HEK293 (cell line): ENCODE measurements around the gene STIP1.
A peak's percentile ranks its signal among the peaks of the same experiment; 100 is the strongest.

Experiments
- CTCF ChIA-PET: fragments of 350-600 bp; formaldehyde crosslinking; extraction: SDS; loops from one replicate; lab custom pipeline; 2021; ENCODE audit warnings: antibody characterized with exemption; lab: Yijun Ruan, JAX
- POLR2A ChIA-PET: fragments of 300-600 bp; formaldehyde crosslinking; extraction: SDS; loops from one replicate; lab custom pipeline; 2020; ENCODE audit warnings: antibody characterized with exemption, inconsistent platforms; lab: Yijun Ruan, JAX
- H3K27ac ChIP-seq: fragments of 200-500 bp; sonication (Bioruptor generic); 2 replicates; pipeline ENCODE4 v1.5.1; 2014; ENCODE audit warnings: low read depth, low read length, control low read depth, inconsistent platforms; ENCODE audit errors: extremely low read depth
- H3K36me3 ChIP-seq, 2 experiments: fragments of 200-500 bp in 1 of 2; sonication (Bioruptor generic) in 1 of 2; 1 replicate in 1 of 2; 2 replicates in 1 of 2; pipeline ENCODE4 v1.5.1; 2014 to 2017; ENCODE audit warnings: inconsistent platforms in 2 of 2, low read length in 2 of 2; ENCODE audit not compliant: control insufficient read depth in 2 of 2, insufficient read depth in 1 of 2
- H3K4me1 ChIP-seq: fragments of 200-500 bp; sonication (Bioruptor generic); 2 replicates; pipeline ENCODE4 v1.5.1; 2014; ENCODE audit warnings: mild to moderate bottlenecking, low read length, inconsistent platforms; ENCODE audit not compliant: control insufficient read depth, insufficient read depth
- H3K4me3 ChIP-seq: 2 replicates; pipeline ENCODE4 v1.5.1; 2011; ENCODE audit warnings: low read depth, mild to moderate bottlenecking, control low read depth, low read length, moderate library complexity
- H3K9me3 ChIP-seq: fragments of 200-500 bp; sonication (Bioruptor generic); 2 replicates; pipeline ENCODE4 v1.5.1; 2014; ENCODE audit warnings: low read depth, low read length, inconsistent platforms; ENCODE audit not compliant: control insufficient read depth, insufficient read depth
- BCL11B ChIP-seq: fragments of 450-650 bp; formaldehyde crosslinking; IDR thresholded peaks from 2 replicates; pipeline ENCODE4 v1.5.1; 2016; ENCODE audit warnings: low read depth, missing biosample characterization, missing genetic modification characterization
- HIC1 ChIP-seq: fragments of 450-650 bp; formaldehyde crosslinking; IDR thresholded peaks from 2 replicates; pipeline ENCODE4 v1.5.1; 2016; ENCODE audit warnings: missing biosample characterization, missing genetic modification characterization
- MYNN ChIP-seq: fragments of 450-650 bp; formaldehyde crosslinking; IDR thresholded peaks from 2 replicates; pipeline ENCODE4 v1.5.1; 2016; ENCODE audit warnings: missing biosample characterization, missing genetic modification characterization, borderline replicate concordance
- OSR2 ChIP-seq: fragments of 450-650 bp; formaldehyde crosslinking; IDR thresholded peaks from 2 replicates; pipeline ENCODE4 v1.5.1; 2016; ENCODE audit warnings: missing biosample characterization, missing genetic modification characterization
- RBAK ChIP-seq: fragments of 450-650 bp; formaldehyde crosslinking; IDR thresholded peaks from 2 replicates; pipeline ENCODE4 v1.5.1; 2016; ENCODE audit warnings: missing biosample characterization, missing genetic modification characterization
- SALL2 ChIP-seq: fragments of 450-650 bp; formaldehyde crosslinking; IDR thresholded peaks from 2 replicates; pipeline ENCODE4 v1.5.0; 2017; ENCODE audit warnings: missing biosample characterization, mild to moderate bottlenecking, missing genetic modification characterization, borderline replicate concordance
- SP2 ChIP-seq: fragments of 450-650 bp; formaldehyde crosslinking; IDR thresholded peaks from 2 replicates; pipeline ENCODE4 v1.5.1; 2016; ENCODE audit warnings: missing biosample characterization, missing genetic modification characterization
- SP3 ChIP-seq: fragments of 450-650 bp; formaldehyde crosslinking; IDR thresholded peaks from 2 replicates; pipeline ENCODE4 v1.5.1; 2016; ENCODE audit warnings: missing biosample characterization, missing genetic modification characterization
- TCF7L2 ChIP-seq: IDR thresholded peaks from 2 replicates; pipeline ENCODE4 v1.6.1; 2011; ENCODE audit warnings: low read depth, mild to moderate bottlenecking, inconsistent platforms, low read length, moderate library complexity, borderline replicate concordance
- ZBTB20 ChIP-seq: fragments of 450-650 bp; formaldehyde crosslinking; IDR thresholded peaks from 2 replicates; pipeline ENCODE4 v1.5.1; 2016; ENCODE audit warnings: missing biosample characterization, missing genetic modification characterization
- ZBTB8A ChIP-seq: fragments of 450-650 bp; formaldehyde crosslinking; IDR thresholded peaks from 2 replicates; pipeline ENCODE4 v1.5.1; 2016; ENCODE audit warnings: missing biosample characterization, missing genetic modification characterization
- ZEB2 ChIP-seq: fragments of 450-650 bp; formaldehyde crosslinking; IDR thresholded peaks from 2 replicates; pipeline ENCODE4 v1.5.1; 2016; ENCODE audit warnings: missing biosample characterization, missing genetic modification characterization
- ZFP41 ChIP-seq: fragments of 450-650 bp; formaldehyde crosslinking; IDR thresholded peaks from 2 replicates; pipeline ENCODE4 v1.5.1; 2016; ENCODE audit warnings: missing biosample characterization, missing genetic modification characterization, borderline replicate concordance
- ZNF404 ChIP-seq: fragments of 450-650 bp; formaldehyde crosslinking; IDR thresholded peaks from 2 replicates; pipeline ENCODE4 v1.5.1; 2017; ENCODE audit warnings: missing biosample characterization, missing genetic modification characterization
- ZNF514 ChIP-seq: fragments of 450-650 bp; formaldehyde crosslinking; IDR thresholded peaks from 2 replicates; pipeline ENCODE4 v1.5.1; 2016; ENCODE audit warnings: missing biosample characterization, missing genetic modification characterization
- ZNF600 ChIP-seq: fragments of 450-650 bp; formaldehyde crosslinking; IDR thresholded peaks from 2 replicates; pipeline ENCODE4 v1.5.1; 2016; ENCODE audit warnings: missing biosample characterization, missing genetic modification characterization
- ZNF621 ChIP-seq: fragments of 450-650 bp; formaldehyde crosslinking; IDR thresholded peaks from 2 replicates; pipeline ENCODE4 v1.5.1; 2017; ENCODE audit warnings: missing biosample characterization, missing genetic modification characterization
- ZNF629 ChIP-seq: fragments of 450-650 bp; formaldehyde crosslinking; IDR thresholded peaks from 2 replicates; pipeline ENCODE4 v1.5.1; 2017; ENCODE audit warnings: missing biosample characterization, missing genetic modification characterization
- ZNF645 ChIP-seq: fragments of 450-650 bp; formaldehyde crosslinking; IDR thresholded peaks from 2 replicates; pipeline ENCODE4; 2016; ENCODE audit warnings: missing biosample characterization, missing genetic modification characterization
- ZNF830 ChIP-seq: fragments of 450-650 bp; IDR thresholded peaks from 2 replicates; pipeline ENCODE4 v1.5.0; 2018; ENCODE audit warnings: missing biosample characterization, missing genetic modification characterization, low read depth, mild to moderate bottlenecking, moderate library complexity
- ZXDB ChIP-seq: fragments of 450-650 bp; formaldehyde crosslinking; IDR thresholded peaks from 2 replicates; pipeline ENCODE4 v1.5.1; 2016; ENCODE audit warnings: missing biosample characterization, missing genetic modification characterization
- TF ChIP-seq, protein P1 (sequence below): fragments of 450-650 bp; formaldehyde crosslinking; IDR thresholded peaks from 2 replicates; pipeline ENCODE4 v1.5.0; 2017; ENCODE audit warnings: missing biosample characterization, missing genetic modification characterization, borderline replicate concordance
- TF ChIP-seq, protein P2 (sequence below): fragments of 450-650 bp; formaldehyde crosslinking; conservative IDR thresholded peaks from 2 replicates; pipeline ENCODE4 v1.5.1; 2016; ENCODE audit warnings: low read depth, missing biosample characterization, missing genetic modification characterization
- TF ChIP-seq, protein P3 (sequence below): fragments of 450-650 bp; formaldehyde crosslinking; IDR thresholded peaks from 2 replicates; pipeline ENCODE4 v1.5.1; 2016; ENCODE audit warnings: missing biosample characterization, missing genetic modification characterization

Gene STIP1

DNA sequence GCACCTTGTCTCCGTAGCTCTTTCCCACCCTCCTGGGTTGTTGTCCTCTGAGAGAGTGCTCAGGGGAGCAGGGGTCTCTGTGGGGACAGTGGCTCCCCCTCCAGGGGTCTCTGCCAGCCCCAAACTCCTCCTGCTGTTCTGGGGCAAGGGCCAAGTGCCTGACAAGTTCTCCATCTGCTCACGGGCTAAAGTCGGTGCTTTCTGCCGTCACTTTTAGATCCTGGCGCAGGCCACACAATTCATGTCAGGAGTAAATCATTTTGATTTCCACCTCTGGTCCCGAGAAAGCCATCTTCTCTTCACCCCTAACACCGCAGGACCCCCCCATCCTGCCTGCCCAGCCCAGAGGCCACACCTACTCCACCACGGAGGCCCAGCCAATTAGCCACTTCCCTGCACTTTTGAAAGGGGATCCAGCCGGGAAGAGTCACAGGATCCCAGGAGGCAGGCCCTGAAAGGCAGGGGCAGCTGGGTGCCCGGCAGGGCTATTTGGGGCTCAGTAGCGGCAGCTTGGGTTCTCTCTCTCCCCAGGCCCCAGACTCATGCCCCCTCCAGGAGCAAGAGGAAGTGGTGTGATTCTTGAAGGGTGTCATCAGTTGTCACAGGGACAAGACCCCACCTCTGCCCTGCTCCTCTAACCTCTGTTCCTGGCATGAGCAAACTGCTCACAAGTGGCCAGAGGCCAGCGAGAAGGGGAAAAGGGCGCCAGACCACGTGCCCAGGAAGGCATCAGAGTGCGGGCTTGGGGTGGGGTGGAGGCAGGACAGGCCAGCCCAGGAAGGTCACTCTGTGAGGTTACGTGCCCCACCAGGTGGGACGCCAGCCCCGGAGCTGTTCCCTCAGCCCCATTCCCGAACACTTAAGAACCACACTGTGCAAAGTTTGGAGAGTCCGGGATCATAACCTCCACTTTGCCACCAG, 21.3 kb upstream of the STIP1 start:
- POLR2A ChIA-PET: interaction anchor here (0.6 to 2.9 kb wide), 7 partner anchors 17 to 226 kb away, joined by 3 to 20 read pairs (median 4); partner anchors contain the start of genes COX8A, NAA40 and STIP1
- H3K4me3 ChIP-seq: peak overlapping the region; percentile 59; the same call in 1 of the 2 replicates
- peaks cover 0 to 2% of the 10 kb centered on the region in 2 experiments; a peak in 1 of 3 replicates for H3K36me3 ChIP-seq
- no peak overlapping the region for H3K27ac ChIP-seq
- H3K4me1 ChIP-seq: 0 out of 2 replicates have a peak, but pooled peaks cover 2% of the 10 kb centered on the region
- H3K9me3 ChIP-seq: no peaks in the 10 kb centered on the region
- CTCF ChIA-PET: interaction anchor here (0.5 to 0.9 kb wide), 5 partner anchors 14 to 1705 kb away, joined by 3 to 5 read pairs (median 4); no protein-coding TSS in a partner anchor
- TF ChIP-seq, protein P1, sequence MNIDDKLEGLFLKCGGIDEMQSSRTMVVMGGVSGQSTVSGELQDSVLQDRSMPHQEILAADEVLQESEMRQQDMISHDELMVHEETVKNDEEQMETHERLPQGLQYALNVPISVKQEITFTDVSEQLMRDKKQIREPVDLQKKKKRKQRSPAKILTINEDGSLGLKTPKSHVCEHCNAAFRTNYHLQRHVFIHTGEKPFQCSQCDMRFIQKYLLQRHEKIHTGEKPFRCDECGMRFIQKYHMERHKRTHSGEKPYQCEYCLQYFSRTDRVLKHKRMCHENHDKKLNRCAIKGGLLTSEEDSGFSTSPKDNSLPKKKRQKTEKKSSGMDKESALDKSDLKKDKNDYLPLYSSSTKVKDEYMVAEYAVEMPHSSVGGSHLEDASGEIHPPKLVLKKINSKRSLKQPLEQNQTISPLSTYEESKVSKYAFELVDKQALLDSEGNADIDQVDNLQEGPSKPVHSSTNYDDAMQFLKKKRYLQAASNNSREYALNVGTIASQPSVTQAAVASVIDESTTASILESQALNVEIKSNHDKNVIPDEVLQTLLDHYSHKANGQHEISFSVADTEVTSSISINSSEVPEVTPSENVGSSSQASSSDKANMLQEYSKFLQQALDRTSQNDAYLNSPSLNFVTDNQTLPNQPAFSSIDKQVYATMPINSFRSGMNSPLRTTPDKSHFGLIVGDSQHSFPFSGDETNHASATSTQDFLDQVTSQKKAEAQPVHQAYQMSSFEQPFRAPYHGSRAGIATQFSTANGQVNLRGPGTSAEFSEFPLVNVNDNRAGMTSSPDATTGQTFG (tag by site-specific recombination): no peak
- peak; percentile 72 for TF ChIP-seq ZBTB8A
- 0 out of 2 replicates have a peak, but pooled peaks have one; percentile 32 for TF ChIP-seq ZXDB (tag by site-specific recombination)
- TF ChIP-seq HIC1 (tag by site-specific recombination): peak; percentile 39; the same call in 1 of the 2 replicates
- peak; percentile 61; the same call in 1 of the 2 replicates for TF ChIP-seq ZNF600 (tag by site-specific recombination)
- no peak for TF ChIP-seq ZNF830 (tag by site-specific recombination)
- no peak for TF ChIP-seq TCF7L2
- no peak for TF ChIP-seq ZNF645 (tag by site-specific recombination)
- TF ChIP-seq ZNF514 (tag by site-specific recombination): no peak
- TF ChIP-seq OSR2 (tag by site-specific recombination): no peak
- TF ChIP-seq, protein P2, sequence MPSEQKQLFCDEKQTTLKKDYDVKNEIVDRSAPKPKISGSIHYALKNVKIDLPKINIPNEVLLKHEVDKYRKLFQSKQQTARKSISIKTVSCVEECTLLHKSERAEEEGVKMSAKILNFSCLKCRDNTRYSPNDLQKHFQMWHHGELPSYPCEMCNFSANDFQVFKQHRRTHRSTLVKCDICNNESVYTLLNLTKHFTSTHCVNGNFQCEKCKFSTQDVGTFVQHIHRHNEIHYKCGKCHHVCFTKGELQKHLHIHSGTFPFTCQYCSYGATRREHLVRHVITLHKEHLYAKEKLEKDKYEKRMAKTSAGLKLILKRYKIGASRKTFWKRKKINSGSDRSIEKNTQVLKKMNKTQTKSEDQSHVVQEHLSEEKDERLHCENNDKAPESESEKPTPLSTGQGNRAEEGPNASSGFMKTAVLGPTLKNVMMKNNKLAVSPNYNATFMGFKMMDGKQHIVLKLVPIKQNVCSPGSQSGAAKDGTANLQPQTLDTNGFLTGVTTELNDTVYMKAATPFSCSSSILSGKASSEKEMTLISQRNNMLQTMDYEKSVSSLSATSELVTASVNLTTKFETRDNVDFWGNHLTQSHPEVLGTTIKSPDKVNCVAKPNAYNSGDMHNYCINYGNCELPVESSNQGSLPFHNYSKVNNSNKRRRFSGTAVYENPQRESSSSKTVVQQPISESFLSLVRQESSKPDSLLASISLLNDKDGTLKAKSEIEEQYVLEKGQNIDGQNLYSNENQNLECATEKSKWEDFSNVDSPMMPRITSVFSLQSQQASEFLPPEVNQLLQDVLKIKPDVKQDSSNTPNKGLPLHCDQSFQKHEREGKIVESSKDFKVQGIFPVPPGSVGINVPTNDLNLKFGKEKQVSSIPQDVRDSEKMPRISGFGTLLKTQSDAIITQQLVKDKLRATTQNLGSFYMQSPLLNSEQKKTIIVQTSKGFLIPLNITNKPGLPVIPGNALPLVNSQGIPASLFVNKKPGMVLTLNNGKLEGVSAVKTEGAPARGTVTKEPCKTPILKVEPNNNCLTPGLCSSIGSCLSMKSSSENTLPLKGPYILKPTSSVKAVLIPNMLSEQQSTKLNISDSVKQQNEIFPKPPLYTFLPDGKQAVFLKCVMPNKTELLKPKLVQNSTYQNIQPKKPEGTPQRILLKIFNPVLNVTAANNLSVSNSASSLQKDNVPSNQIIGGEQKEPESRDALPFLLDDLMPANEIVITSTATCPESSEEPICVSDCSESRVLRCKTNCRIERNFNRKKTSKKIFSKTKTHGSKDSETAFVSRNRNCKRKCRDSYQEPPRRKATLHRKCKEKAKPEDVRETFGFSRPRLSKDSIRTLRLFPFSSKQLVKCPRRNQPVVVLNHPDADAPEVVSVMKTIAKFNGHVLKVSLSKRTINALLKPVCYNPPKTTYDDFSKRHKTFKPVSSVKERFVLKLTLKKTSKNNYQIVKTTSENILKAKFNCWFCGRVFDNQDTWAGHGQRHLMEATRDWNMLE (tag by site-specific recombination): no peak
- TF ChIP-seq ZBTB20: peak; percentile 47
- TF ChIP-seq ZEB2 (tag by site-specific recombination): no peak
- TF ChIP-seq MYNN (tag by site-specific recombination): no peak
- 0 out of 2 replicates have a peak, but pooled peaks have one; percentile 11 for TF ChIP-seq SP3 (tag by site-specific recombination)
- TF ChIP-seq BCL11B (tag by site-specific recombination): no peak
- TF ChIP-seq SALL2: no peak
- 0 out of 2 replicates have a peak, but pooled peaks have one; percentile 13 for TF ChIP-seq SP2 (tag by site-specific recombination)
- TF ChIP-seq, protein P3, sequence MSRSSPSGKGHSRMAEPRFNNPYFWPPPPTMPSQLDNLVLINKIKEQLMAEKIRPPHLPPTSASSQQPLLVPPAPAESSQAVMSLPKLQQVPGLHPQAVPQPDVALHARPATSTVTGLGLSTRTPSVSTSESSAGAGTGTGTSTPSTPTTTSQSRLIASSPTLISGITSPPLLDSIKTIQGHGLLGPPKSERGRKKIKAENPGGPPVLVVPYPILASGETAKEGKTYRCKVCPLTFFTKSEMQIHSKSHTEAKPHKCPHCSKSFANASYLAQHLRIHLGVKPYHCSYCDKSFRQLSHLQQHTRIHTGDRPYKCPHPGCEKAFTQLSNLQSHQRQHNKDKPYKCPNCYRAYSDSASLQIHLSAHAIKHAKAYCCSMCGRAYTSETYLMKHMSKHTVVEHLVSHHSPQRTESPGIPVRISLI (tag by site-specific recombination): no peak
- TF ChIP-seq RBAK (tag by site-specific recombination): no peak
- no peak for TF ChIP-seq ZFP41 (tag by site-specific recombination)
- no peak for TF ChIP-seq ZNF404 (tag by site-specific recombination)
- no peak for TF ChIP-seq ZNF629 (tag by site-specific recombination)
- TF ChIP-seq ZNF621 (tag by site-specific recombination): 0 out of 2 replicates have a peak, but pooled peaks have one; percentile 33
